ENCODE measurements around the gene CFAP52.
"Not testable (repeated sequence)": the region's sequence is repeated elsewhere in the genome, so short reads cannot be mapped to it uniquely, and the experiment has no call there.

CFAP52 gene

DNA sequence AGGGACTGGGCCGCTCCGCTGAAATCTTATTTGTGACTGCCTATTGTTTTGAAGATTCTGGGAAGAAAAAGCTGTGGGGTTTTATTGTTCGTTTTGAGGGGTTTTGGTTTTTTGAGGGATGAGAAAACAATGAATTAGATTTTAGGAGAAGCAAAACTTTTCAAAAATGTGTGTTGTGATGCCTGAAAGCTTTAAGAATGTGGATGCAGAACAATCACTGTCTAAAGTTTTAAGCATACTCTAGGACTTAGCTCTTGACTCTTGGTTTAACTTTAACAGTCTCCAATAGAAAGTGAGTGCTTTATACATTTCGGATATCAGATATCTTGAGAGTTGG is 899 bp downstream of the CFAP52 start:
- ChIA-PET CTCF (interaction anchor here (0.9 to 4.3 kb wide), 15 partner anchors 10 to 575 kb away, joined by 3 to 25 read pairs (median 4); no protein-coding TSS in a partner anchor), POLR2A (no interaction called here)

GRCh38 chr17:9587969-9588656 is 11.7 kb downstream of the CFAP52 start:
- CTCF ChIA-PET, result interaction anchor here (1.2 to 6.0 kb wide), 2 partner anchors 8 to 11 kb away, joined by 3 to 25 read pairs; partner anchors contain the start of genes CFAP52 and STX8
- DNase-seq (ENCODE audit: extremely low spot score), result no peak
- TF ChIP-seq, protein P1, sequence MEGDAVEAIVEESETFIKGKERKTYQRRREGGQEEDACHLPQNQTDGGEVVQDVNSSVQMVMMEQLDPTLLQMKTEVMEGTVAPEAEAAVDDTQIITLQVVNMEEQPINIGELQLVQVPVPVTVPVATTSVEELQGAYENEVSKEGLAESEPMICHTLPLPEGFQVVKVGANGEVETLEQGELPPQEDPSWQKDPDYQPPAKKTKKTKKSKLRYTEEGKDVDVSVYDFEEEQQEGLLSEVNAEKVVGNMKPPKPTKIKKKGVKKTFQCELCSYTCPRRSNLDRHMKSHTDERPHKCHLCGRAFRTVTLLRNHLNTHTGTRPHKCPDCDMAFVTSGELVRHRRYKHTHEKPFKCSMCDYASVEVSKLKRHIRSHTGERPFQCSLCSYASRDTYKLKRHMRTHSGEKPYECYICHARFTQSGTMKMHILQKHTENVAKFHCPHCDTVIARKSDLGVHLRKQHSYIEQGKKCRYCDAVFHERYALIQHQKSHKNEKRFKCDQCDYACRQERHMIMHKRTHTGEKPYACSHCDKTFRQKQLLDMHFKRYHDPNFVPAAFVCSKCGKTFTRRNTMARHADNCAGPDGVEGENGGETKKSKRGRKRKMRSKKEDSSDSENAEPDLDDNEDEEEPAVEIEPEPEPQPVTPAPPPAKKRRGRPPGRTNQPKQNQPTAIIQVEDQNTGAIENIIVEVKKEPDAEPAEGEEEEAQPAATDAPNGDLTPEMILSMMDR (IDR thresholded peaks at IDR 0.05; ENCODE audit: control extremely low read depth, extremely low read depth, low read depth, missing control alignments), result no peak
- POLR2A ChIA-PET, result no interaction called here

More for the DNA sequence above, 899 bp downstream of the CFAP52 start:
- TF ChIP-seq, protein P1 (IDR thresholded peaks at IDR 0.05; ENCODE audit: control extremely low read depth, extremely low read depth, low read depth, missing control alignments), result no peak
- DNase-seq (ENCODE audit: extremely low spot score), result no peak

- TF ChIP-seq, protein P1 (IDR thresholded peaks at IDR 0.05; ENCODE audit: control extremely low read depth, extremely low read depth, low read depth, missing control alignments), result no peak
- DNase-seq (ENCODE audit: extremely low spot score), result no peak
- CTCF ChIA-PET, result interaction anchor here (3.6 kb wide), 1 partner anchor 17 kb away, joined by 14 read pairs; the partner anchor contains the start of gene CFAP52
- POLR2A ChIA-PET, result no interaction called here
Measured at GRCh38 chr17:9594065-9594464, 17.6 kb downstream of the CFAP52 start.

GRCh38 chr17:9597638-9598037 is 21.2 kb downstream of the CFAP52 start:
- CTCF ChIA-PET, result interaction anchor here (3.6 kb wide), 1 partner anchor 20 kb away, joined by 14 read pairs; the partner anchor contains the start of gene CFAP52
- DNase-seq (ENCODE audit: extremely low spot score); POLR2A ChIA-PET: not testable (repeated sequence)

- TF ChIP-seq, protein P1 (IDR thresholded peaks at IDR 0.05; ENCODE audit: control extremely low read depth, extremely low read depth, low read depth, missing control alignments), result no peak
- no peak for DNase-seq (ENCODE audit: extremely low spot score)
- CTCF ChIA-PET, result no interaction called here
- POLR2A ChIA-PET, result no interaction called here
Measured at GRCh38 chr17:9598661-9599060, 22.2 kb downstream of the CFAP52 start.

DNA sequence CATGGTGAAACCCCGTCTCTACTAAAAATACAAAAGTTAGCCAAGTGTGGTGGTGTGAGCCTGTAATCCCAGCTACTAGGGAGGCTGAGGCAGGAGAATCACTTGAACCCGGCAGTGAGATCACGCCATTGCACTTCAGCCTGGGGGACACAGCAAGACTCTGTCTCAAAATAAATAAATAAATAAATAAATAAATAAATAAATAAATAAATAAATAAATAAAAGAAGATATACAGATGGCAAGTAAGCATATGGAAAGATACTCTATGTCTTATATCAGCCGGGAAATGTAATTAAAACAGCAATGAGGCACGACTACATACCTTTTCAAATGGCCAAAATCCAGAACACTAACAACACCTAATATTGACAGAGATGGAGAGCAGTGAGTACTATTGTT is 28.1 kb downstream of the CFAP52 start:
- DNase-seq (ENCODE audit: extremely low spot score); POLR2A ChIA-PET; CTCF ChIA-PET: not testable (repeated sequence)

- POLR2A ChIA-PET, result interaction anchor here (0.6 kb wide), 1 partner anchor 118 kb away, joined by 5 read pairs; no protein-coding TSS in a partner anchor
- CTCF ChIA-PET, result no interaction called here
- DNase-seq (ENCODE audit: extremely low spot score), result no peak
- TF ChIP-seq, protein P1 (IDR thresholded peaks at IDR 0.05; ENCODE audit: control extremely low read depth, extremely low read depth, low read depth, missing control alignments), result no peak
Measured at GRCh38 chr17:9606453-9606852, 30.0 kb downstream of the CFAP52 start.

- POLR2A ChIA-PET; DNase-seq (ENCODE audit: extremely low spot score); CTCF ChIA-PET: not testable (repeated sequence)
Measured at GRCh38 chr17:9607058-9607457, 30.6 kb downstream of the CFAP52 start.
